ENCODE data around the gene CAMSAP2.

The CAMSAP2 gene

DNA sequence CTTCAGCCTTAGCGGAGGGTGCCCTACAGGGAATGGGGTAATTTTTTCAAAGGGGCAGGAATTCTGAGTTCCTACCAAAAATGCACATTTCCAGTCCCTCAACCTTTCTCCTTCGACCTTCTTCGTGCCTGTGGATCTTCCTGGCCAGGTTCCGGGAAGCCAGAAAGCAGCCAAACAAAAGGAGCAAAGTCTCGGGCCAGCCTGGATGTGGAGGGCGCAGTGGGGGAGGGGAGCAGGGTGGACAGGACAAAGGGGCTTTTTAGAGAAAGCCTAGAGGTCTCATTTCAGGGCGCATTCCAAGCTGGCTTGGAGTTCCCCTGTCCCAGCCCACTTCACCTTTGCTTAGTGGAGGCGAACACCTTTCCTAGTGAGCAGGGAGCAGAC, 153.1 kb downstream of the CAMSAP2 start:
- no peak for DNase-seq (ENCODE audit: extremely low read depth, low read depth)
- no peak for TF ChIP-seq CTCF (IDR thresholded peaks at IDR 0.05; ENCODE audit: low read depth, low read length)

DNA sequence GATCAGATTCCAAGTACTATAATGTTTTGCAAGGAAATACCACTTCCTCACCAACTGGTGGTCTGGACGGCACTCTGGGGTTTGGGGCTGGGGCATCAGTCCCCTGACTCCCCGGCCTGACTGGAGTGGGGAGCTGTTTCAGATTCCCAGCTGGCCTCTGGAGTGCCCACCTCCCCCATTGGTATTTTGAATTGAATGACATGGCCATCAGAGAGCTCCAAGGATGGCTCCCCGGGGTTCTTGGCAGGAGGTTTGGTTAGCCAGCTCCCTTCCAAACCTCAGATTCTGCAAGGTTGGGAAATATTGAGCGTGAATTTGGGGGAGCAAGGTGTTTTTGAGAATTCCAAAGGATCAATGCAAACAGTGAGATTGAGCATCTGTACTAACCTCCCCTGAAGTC, 153.9 kb downstream of the CAMSAP2 start:
- DNase-seq (ENCODE audit: extremely low read depth, low read depth), result no peak
- TF ChIP-seq CTCF (IDR thresholded peaks at IDR 0.05; ENCODE audit: low read depth, low read length), result no peak

GRCh38 chr1:200892958-200893357, 154.3 kb downstream of the CAMSAP2 start:
- DNase-seq (ENCODE audit: extremely low read depth, low read depth), result no peak
- TF ChIP-seq CTCF (IDR thresholded peaks at IDR 0.05; ENCODE audit: low read depth, low read length), result no peak

GRCh38 chr1:200893411-200893901, 154.8 kb downstream of the CAMSAP2 start:
- no peak for DNase-seq (ENCODE audit: extremely low read depth, low read depth)
- TF ChIP-seq CTCF (IDR thresholded peaks at IDR 0.05; ENCODE audit: low read depth, low read length), result no peak

GRCh38 chr1:200894712-200895442, 156.2 kb downstream of the CAMSAP2 start, which contains the start of gene INAVA:
Gene INAVA (plus strand): TSS chr1:200894900. CDS start chr1:200898401, 3,501 bp downstream.
- no peak for DNase-seq (ENCODE audit: extremely low read depth, low read depth)
- no peak for TF ChIP-seq CTCF (IDR thresholded peaks at IDR 0.05; ENCODE audit: low read depth, low read length)

DNA sequence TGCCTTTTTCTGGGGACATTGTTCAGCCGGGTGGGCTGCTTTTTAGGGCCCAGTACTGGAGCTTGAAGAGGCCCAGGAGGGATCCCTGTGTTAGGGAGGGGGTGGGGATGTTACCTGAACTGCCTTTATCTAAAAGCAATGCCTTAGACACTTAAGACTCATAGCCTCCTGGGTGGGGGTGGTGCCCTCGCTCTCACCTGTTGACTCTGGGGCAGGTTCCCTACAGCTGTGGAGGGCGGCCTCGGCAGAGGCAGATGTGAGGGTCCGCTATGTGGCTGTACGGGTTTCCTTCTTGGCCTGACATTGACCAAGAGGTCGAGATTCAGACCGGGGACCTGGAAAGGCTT, 156.7 kb downstream of the CAMSAP2 start:
- TF ChIP-seq CTCF (IDR thresholded peaks at IDR 0.05; ENCODE audit: low read depth, low read length), result no peak
- DNase-seq (ENCODE audit: extremely low read depth, low read depth), result no peak

GRCh38 chr1:200895801-200896530, 157.3 kb downstream of the CAMSAP2 start:
- TF ChIP-seq CTCF (IDR thresholded peaks at IDR 0.05; ENCODE audit: low read depth, low read length), result no peak
- DNase-seq (ENCODE audit: extremely low read depth, low read depth), result no peak

Data from AG09319 (cell line).